ENCODE results near the gene ADARB2. TPM values are rescaled to one million over a fixed set of nuclear protein-coding genes. Genes with fewer than 3 reads are reported as not detected.

Gene ADARB2
- total and polyA plus RNA-seq, 4 donors: 0.22 to 1.3 (median 0.55) TPM

- no peak for TF ChIP-seq CTCF (IDR thresholded peaks at IDR 0.05; ENCODE audit: control extremely low read depth, extremely low read depth)
- DNase-seq: peak in 1 of 3 donors; percentile 36
- WGBS, 2 donors: 84 to 94% methylated on average over 4 of the region's 4 CpGs
Observed at GRCh38 chr10:1571587-1572237, 165.6 kb downstream of the ADARB2 start.

GRCh38 chr10:1570416-1571051 lies 166.8 kb downstream of the ADARB2 start:
- Histone ChIP-seq H3K4me3 (no peak overlapping the region), H3K4me1 (ENCODE audit: control insufficient read depth in 5 of 5, insufficient read depth in 5 of 5, low read length in 5 of 5) (no peaks in the 10 kb centered on the region), H3K36me3 (ENCODE audit: control insufficient read depth in 4 of 4, insufficient read depth in 4 of 4, low read length in 4 of 4) (no peaks in the 10 kb centered on the region), H3K27ac (ENCODE audit: low read depth in 1 of 2, low read length in 1 of 2) (no peak overlapping the region), H3K27me3 (ENCODE audit: control insufficient read depth in 3 of 3, insufficient read depth in 3 of 3, low read length in 2 of 3) (peaks cover 0 to 34% (median 2%) of the 10 kb centered on the region in 3 donors), H3K9ac (ENCODE audit: insufficient read depth in 1 of 2, low read length in 2 of 2) (no peak overlapping the region), H3K9me3 (ENCODE audit: control insufficient read depth in 4 of 4, insufficient read depth in 3 of 4, low read length in 3 of 4) (peaks cover 0 to 4% (median 0%) of the 10 kb centered on the region in 4 donors)
- 70 to 76% methylated on average over 10 of the region's 10 CpGs for WGBS, 2 donors
- TF ChIP-seq CTCF (IDR thresholded peaks at IDR 0.05; ENCODE audit: control extremely low read depth, extremely low read depth): no peak
- DNase-seq (no peak), ATAC-seq (ENCODE audit: insufficient read depth, low FRiP score) (no peak)

More at GRCh38 chr10:1571587-1572237, 165.6 kb downstream of the ADARB2 start:
- H3K9ac ChIP-seq (ENCODE audit: insufficient read depth in 1 of 2, low read length in 2 of 2): no peak overlapping the region
- peaks cover 0 to 4% (median 0%) of the 10 kb centered on the region in 4 donors for H3K9me3 ChIP-seq (ENCODE audit: control insufficient read depth in 4 of 4, insufficient read depth in 3 of 4, low read length in 3 of 4)
- H3K4me3 ChIP-seq: no peak overlapping the region
- ATAC-seq (ENCODE audit: insufficient read depth, low FRiP score): no peak
- H3K4me1 ChIP-seq (ENCODE audit: control insufficient read depth in 5 of 5, insufficient read depth in 5 of 5, low read length in 5 of 5): no peaks in the 10 kb centered on the region
- peaks cover 0 to 33% (median 0%) of the 10 kb centered on the region in 3 donors for H3K27me3 ChIP-seq (ENCODE audit: control insufficient read depth in 3 of 3, insufficient read depth in 3 of 3, low read length in 2 of 3)
- no peak overlapping the region for H3K27ac ChIP-seq (ENCODE audit: low read depth in 1 of 2, low read length in 1 of 2)
- no peaks in the 10 kb centered on the region for H3K36me3 ChIP-seq (ENCODE audit: control insufficient read depth in 4 of 4, insufficient read depth in 4 of 4, low read length in 4 of 4)

- Histone ChIP-seq H3K27ac (ENCODE audit: low read depth in 1 of 2, low read length in 1 of 2) (no peak overlapping the region), H3K9me3 (ENCODE audit: control insufficient read depth in 4 of 4, insufficient read depth in 3 of 4, low read length in 3 of 4) (peaks cover 0 to 4% (median 0%) of the 10 kb centered on the region in 4 donors), H3K9ac (ENCODE audit: insufficient read depth in 1 of 2, low read length in 2 of 2) (no peak overlapping the region), H3K4me1 (ENCODE audit: control insufficient read depth in 5 of 5, insufficient read depth in 5 of 5, low read length in 5 of 5) (no peaks in the 10 kb centered on the region), H3K36me3 (ENCODE audit: control insufficient read depth in 4 of 4, insufficient read depth in 4 of 4, low read length in 4 of 4) (no peaks in the 10 kb centered on the region), H3K27me3 (ENCODE audit: control insufficient read depth in 3 of 3, insufficient read depth in 3 of 3, low read length in 2 of 3) (peaks cover 0 to 36% (median 2%) of the 10 kb centered on the region in 3 donors), H3K4me3 (no peak overlapping the region)
- no peak for TF ChIP-seq CTCF (IDR thresholded peaks at IDR 0.05; ENCODE audit: control extremely low read depth, extremely low read depth)
- WGBS, 2 donors: 80 to 87% methylated on average over 8 of the region's 8 CpGs
- ATAC-seq (ENCODE audit: insufficient read depth, low FRiP score): no peak
- no peak for DNase-seq
Observed at GRCh38 chr10:1569208-1569607, 168.1 kb downstream of the ADARB2 start.
